ENCODE data around the gene ATXN7L2. TPM values are rescaled to one million over a fixed set of nuclear protein-coding genes. Genes with fewer than 3 reads are reported as not detected.

ATXN7L2 gene
- polyA plus RNA-seq, 2 of the 4 experiments (the other 2 are of a cell fraction), result 0.97 to 2.2 TPM

DNA sequence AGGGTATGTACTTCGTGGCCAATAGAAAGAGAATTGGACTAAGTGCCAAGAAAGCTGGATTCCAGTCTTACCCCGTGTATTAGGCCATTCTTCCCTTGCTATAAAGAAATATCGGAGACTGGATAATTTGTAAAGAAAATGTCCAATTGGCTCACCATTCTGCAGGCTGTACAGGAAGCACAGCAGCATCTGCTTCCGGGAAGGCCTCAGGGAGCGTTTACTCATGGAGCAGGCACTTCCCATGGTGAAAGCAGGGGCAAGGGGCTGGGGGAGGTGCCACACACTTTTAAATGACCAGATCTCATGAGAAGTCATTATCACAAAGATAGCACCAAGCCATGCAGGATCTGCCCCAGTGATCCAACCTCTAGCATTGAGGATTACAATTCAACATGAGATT, 33.6 kb downstream of the ATXN7L2 start:
- no peak for TF ChIP-seq TFCP2L1 (CRISPR knock-in tag; IDR thresholded peaks at IDR 0.05)
- TF ChIP-seq, protein P1, sequence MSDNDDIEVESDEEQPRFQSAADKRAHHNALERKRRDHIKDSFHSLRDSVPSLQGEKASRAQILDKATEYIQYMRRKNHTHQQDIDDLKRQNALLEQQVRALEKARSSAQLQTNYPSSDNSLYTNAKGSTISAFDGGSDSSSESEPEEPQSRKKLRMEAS (IDR thresholded peaks at IDR 0.05), result no peak
- TF ChIP-seq ZSCAN20 (CRISPR knock-in tag; IDR thresholded peaks at IDR 0.05), result no peak
- TF ChIP-seq POLR2AphosphoS2 (conservative IDR thresholded peaks at IDR 0.05; ENCODE audit: low read length), result no peak
- no peak for TF ChIP-seq NPAS2 (CRISPR knock-in tag; IDR thresholded peaks at IDR 0.05; ENCODE audit: borderline replicate concordance)
- no peak for TF ChIP-seq ESRRA (IDR thresholded peaks at IDR 0.05; ENCODE audit: borderline replicate concordance, low read length)
- TF ChIP-seq RARB (CRISPR knock-in tag; IDR thresholded peaks at IDR 0.05), result no peak
- no peak for TF ChIP-seq HOXA7 (CRISPR knock-in tag; IDR thresholded peaks at IDR 0.05)
- TF ChIP-seq, protein P2, sequence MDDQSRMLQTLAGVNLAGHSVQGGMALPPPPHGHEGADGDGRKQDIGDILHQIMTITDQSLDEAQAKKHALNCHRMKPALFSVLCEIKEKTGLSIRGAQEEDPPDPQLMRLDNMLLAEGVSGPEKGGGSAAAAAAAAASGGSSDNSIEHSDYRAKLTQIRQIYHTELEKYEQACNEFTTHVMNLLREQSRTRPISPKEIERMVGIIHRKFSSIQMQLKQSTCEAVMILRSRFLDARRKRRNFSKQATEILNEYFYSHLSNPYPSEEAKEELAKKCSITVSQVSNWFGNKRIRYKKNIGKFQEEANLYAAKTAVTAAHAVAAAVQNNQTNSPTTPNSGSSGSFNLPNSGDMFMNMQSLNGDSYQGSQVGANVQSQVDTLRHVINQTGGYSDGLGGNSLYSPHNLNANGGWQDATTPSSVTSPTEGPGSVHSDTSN (IDR thresholded peaks at IDR 0.05), result no peak
- TF ChIP-seq HOXB13 (CRISPR knock-in tag; IDR thresholded peaks at IDR 0.05; ENCODE audit: low read depth), result no peak
- TF ChIP-seq CHD4 (IDR thresholded peaks at IDR 0.05; ENCODE audit: borderline replicate concordance), result no peak
- Histone ChIP-seq H3K9me3 (no peaks in the 10 kb centered on the region), H3K4me2 (no peak overlapping the region), H3K4me3 (no peak overlapping the region), H3K27ac (no peak overlapping the region), H3K4me1 (no peaks in the 10 kb centered on the region)
- no peak for ATAC-seq
- ChIA-PET CTCF (interaction anchor here (1.5 to 16.9 kb wide), 3 partner anchors 13 to 25 kb away, joined by 4 to 232 read pairs (median 28); partner anchors contain the start of gene CYB561D1), POLR2A (no interaction called here)
- DNase-seq (ENCODE audit: low read depth in 1 of 2, low spot score in 1 of 2), result no peak
- WGBS (ENCODE audit: missing lambda C conversion rate), result 60% methylated on average over 5 of the region's 5 CpGs
- no peak for FAIRE-seq

DNA sequence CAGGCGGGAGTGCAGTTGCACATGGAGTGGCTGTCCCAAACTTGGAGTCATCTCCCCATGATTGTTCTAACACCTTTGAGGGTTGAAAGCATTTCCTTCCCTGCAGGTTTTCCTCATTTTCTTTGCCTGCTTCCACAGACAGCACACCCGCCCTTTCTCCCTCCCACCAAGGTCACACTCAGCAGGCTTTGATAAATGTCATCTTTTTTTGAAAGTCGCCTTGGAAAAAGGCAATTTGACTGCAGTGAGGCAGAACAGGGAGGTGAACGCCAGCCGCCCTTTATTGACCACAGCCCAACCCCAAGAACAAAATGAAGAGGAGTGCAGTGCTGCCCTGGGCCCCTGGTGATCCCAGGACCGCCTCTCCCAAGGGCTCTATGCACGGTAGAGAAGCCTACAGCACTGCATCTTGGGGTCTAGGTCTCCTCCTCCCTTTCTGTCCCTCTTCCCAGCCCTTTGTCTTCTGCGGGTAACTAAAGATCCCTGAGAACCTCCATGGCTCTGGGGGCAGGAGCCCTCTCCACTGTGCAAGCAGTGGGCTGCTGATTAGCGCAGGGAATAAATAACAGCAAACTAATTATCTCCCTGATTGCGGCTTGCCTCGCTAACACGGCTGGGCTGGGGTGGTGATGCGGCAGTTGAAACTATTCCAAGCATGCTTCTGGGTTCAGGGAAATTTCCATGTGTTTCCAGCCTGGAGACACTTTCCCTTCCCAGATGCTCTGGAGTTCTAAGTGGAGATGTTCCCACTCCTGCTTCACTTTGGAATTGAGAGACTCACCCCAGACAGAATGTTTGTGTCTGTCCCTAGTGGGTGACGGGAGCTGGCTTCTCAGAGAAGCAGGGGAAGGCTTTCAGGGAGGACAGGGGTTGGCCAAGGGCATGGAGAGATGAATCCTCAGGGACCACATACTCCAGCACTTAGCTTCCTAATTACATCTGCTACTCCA, 37.6 kb downstream of the ATXN7L2 start:
- no peak overlapping the region for H3K27ac ChIP-seq
- H3K9me3 ChIP-seq, result peaks cover 2% of the 10 kb centered on the region; the same call in 1 of the 3 replicates
- WGBS (ENCODE audit: missing lambda C conversion rate), result 58% methylated on average over 14 of the region's 14 CpGs
- H3K4me3 ChIP-seq, result no peak overlapping the region
- CTCF ChIA-PET, result interaction anchor here (4.0 to 21.4 kb wide), 4 partner anchors 9 to 29 kb away, joined by 28 to 749 read pairs (median 138); partner anchors contain the start of genes ATXN7L2 and CYB561D1
- ATAC-seq (no peak), FAIRE-seq (no peak), DNase-seq (ENCODE audit: low read depth in 1 of 2, low spot score in 1 of 2) (no peak)
- no peak overlapping the region for H3K4me2 ChIP-seq
- no peak for TF ChIP-seq POLR2A (IDR thresholded peaks at IDR 0.05; ENCODE audit: low read length)
- TF ChIP-seq EHMT2 (IDR thresholded peaks at IDR 0.05; ENCODE audit: low read depth), result no peak
- TF ChIP-seq, protein P3, sequence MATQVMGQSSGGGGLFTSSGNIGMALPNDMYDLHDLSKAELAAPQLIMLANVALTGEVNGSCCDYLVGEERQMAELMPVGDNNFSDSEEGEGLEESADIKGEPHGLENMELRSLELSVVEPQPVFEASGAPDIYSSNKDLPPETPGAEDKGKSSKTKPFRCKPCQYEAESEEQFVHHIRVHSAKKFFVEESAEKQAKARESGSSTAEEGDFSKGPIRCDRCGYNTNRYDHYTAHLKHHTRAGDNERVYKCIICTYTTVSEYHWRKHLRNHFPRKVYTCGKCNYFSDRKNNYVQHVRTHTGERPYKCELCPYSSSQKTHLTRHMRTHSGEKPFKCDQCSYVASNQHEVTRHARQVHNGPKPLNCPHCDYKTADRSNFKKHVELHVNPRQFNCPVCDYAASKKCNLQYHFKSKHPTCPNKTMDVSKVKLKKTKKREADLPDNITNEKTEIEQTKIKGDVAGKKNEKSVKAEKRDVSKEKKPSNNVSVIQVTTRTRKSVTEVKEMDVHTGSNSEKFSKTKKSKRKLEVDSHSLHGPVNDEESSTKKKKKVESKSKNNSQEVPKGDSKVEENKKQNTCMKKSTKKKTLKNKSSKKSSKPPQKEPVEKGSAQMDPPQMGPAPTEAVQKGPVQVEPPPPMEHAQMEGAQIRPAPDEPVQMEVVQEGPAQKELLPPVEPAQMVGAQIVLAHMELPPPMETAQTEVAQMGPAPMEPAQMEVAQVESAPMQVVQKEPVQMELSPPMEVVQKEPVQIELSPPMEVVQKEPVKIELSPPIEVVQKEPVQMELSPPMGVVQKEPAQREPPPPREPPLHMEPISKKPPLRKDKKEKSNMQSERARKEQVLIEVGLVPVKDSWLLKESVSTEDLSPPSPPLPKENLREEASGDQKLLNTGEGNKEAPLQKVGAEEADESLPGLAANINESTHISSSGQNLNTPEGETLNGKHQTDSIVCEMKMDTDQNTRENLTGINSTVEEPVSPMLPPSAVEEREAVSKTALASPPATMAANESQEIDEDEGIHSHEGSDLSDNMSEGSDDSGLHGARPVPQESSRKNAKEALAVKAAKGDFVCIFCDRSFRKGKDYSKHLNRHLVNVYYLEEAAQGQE (IDR thresholded peaks at IDR 0.05), result no peak
- TF ChIP-seq EHF (CRISPR knock-in tag; IDR thresholded peaks at IDR 0.05), result no peak
- TF ChIP-seq HDAC2 (IDR thresholded peaks at IDR 0.05), result no peak
- TF ChIP-seq CEBPB (IDR thresholded peaks at IDR 0.05), result no peak
- TF ChIP-seq KDM5A (IDR thresholded peaks at IDR 0.05), result no peak
- TF ChIP-seq, protein P1 (IDR thresholded peaks at IDR 0.05), result no peak
- TF ChIP-seq PHF8 (IDR thresholded peaks at IDR 0.05; ENCODE audit: borderline replicate concordance, low read depth), result no peak
- TF ChIP-seq ATOH8 (CRISPR knock-in tag; IDR thresholded peaks at IDR 0.05; ENCODE audit: low read depth), result no peak
- POLR2A ChIA-PET, result no interaction called here
- H3K4me1 ChIP-seq, result no peaks in the 10 kb centered on the region

Data from A549 (cell line).